CD14-positive monocyte (primary cell): ENCODE results near the gene RALBP1. TPM values are rescaled to one million over a fixed set of nuclear protein-coding genes. Genes with fewer than 3 reads are reported as not detected.

ENCODE experiments used
- DNase-seq, 3 donors: peaks; one replicate each; pipeline ENCODE4 v3.0.0-alpha.2; 2011 to 2022
- H2AFZ ChIP-seq: 2 replicates; pipeline ENCODE4 v1.6.0; 2012; ENCODE audit warnings: mild to moderate bottlenecking, low read depth, low read length, inconsistent platforms; ENCODE audit not compliant: insufficient read depth, poor library complexity, severe bottlenecking
- H3K27ac ChIP-seq, 2 donors: 1 replicate in 1 of 2; 2 replicates in 1 of 2; pipeline ENCODE4 v1.5.1; 2012 to 2013; ENCODE audit warnings: low read length in 2 of 2, control low read depth in 1 of 2, inconsistent platforms in 1 of 2, low read depth in 1 of 2, mild to moderate bottlenecking in 1 of 2
- H3K27me3 ChIP-seq, 2 donors: one replicate each; pipeline versions ENCODE4 v1.6.0 to v1.6.1; 2011 to 2013; ENCODE audit warnings: low read length in 2 of 2; ENCODE audit not compliant: control insufficient read depth in 2 of 2, insufficient read depth in 2 of 2
- H3K36me3 ChIP-seq, 2 donors: replicated peaks in 1 of 2; 1 replicate in 1 of 2; 2 replicates in 1 of 2; pipeline versions ENCODE4 v1.5.1 to v1.6.1; 2012 to 2013; ENCODE audit warnings: low read length in 2 of 2, control low read depth in 1 of 2, inconsistent platforms in 1 of 2, mild to moderate bottlenecking in 1 of 2; ENCODE audit not compliant: insufficient read depth in 2 of 2, control insufficient read depth in 1 of 2
- H3K4me1 ChIP-seq, 2 donors: 1 replicate in 1 of 2; 2 replicates in 1 of 2; pipeline versions ENCODE4 v1.5.1 to v1.6.1; 2012 to 2013; ENCODE audit warnings: low read length in 2 of 2, control low read depth in 1 of 2, inconsistent platforms in 1 of 2, mild to moderate bottlenecking in 1 of 2, moderate library complexity in 1 of 2; ENCODE audit not compliant: insufficient read depth in 2 of 2, control insufficient read depth in 1 of 2
- H3K4me2 ChIP-seq: replicated peaks from 2 replicates; pipeline ENCODE3; 2012; ENCODE audit warnings: low read length, moderate library complexity, mild to moderate bottlenecking; ENCODE audit not compliant: poor library complexity, severe bottlenecking; ENCODE audit errors: extremely low read depth
- H3K4me3 ChIP-seq, 3 experiments: fragments of 200-600 bp in 1 of 3; sonication (generic) in 1 of 3; replicated peaks in 1 of 3; 1 replicate in 2 of 3; 2 replicates in 1 of 3; pipeline ENCODE4 v1.5.1; 2011 to 2013; ENCODE audit warnings: low read length in 3 of 3, mild to moderate bottlenecking in 3 of 3, control low read depth in 2 of 3, low read depth in 2 of 3, inconsistent platforms in 1 of 3, moderate library complexity in 1 of 3
- H3K79me2 ChIP-seq: 2 replicates; pipeline ENCODE4 v1.6.0; 2012; ENCODE audit warnings: mild to moderate bottlenecking, control low read depth, inconsistent platforms, low read length, moderate library complexity; ENCODE audit not compliant: insufficient read depth
- H3K9ac ChIP-seq: 2 replicates; pipeline ENCODE4 v1.6.0; 2017; ENCODE audit warnings: low read length, mild to moderate bottlenecking; ENCODE audit not compliant: insufficient read depth, poor library complexity, severe bottlenecking
- H3K9me3 ChIP-seq, 2 donors: replicated peaks in 1 of 2; 1 replicate in 1 of 2; 2 replicates in 1 of 2; pipeline versions ENCODE4 v1.5.1 to v1.6.1; 2012 to 2013; ENCODE audit warnings: low read length in 2 of 2, control low read depth in 1 of 2; ENCODE audit not compliant: control insufficient read depth in 1 of 2, insufficient read depth in 1 of 2
- H4K20me1 ChIP-seq: 2 replicates; pipeline ENCODE4 v1.6.0; 2012; ENCODE audit warnings: mild to moderate bottlenecking, low read length, control low read depth, moderate library complexity; ENCODE audit not compliant: insufficient read depth
- H3K27ac Mint-ChIP-seq, 7 donors: one replicate each; pipeline ENCODE4 v1.8.0; 2020; ENCODE audit warnings: mild to moderate bottlenecking in 7 of 7, mixed read lengths in 7 of 7, moderate library complexity in 6 of 7, inconsistent platforms in 2 of 7
- H3K27me3 Mint-ChIP-seq, 3 donors: one replicate each; pipeline ENCODE4 v1.8.0; 2021 to 2022; ENCODE audit warnings: low read depth in 3 of 3, mild to moderate bottlenecking in 3 of 3, mixed read lengths in 3 of 3, moderate library complexity in 3 of 3, inconsistent platforms in 1 of 3
- H3K36me3 Mint-ChIP-seq, 2 donors: one replicate each; pipeline ENCODE4 v1.8.0; 2020; ENCODE audit warnings: mixed read lengths in 2 of 2, inconsistent platforms in 1 of 2, mild to moderate bottlenecking in 1 of 2
- H3K4me1 Mint-ChIP-seq: one replicate; pipeline ENCODE4 v1.8.0; 2020; ENCODE audit warnings: mild to moderate bottlenecking, mixed read lengths
- H3K4me3 Mint-ChIP-seq, 2 donors: one replicate each; pipeline ENCODE4 v1.8.0; 2020; ENCODE audit warnings: mild to moderate bottlenecking in 2 of 2, mixed read lengths in 2 of 2, moderate library complexity in 1 of 2
- H3K9me3 Mint-ChIP-seq, 7 donors: one replicate each; pipeline ENCODE4 v1.8.0; 2020 to 2022; ENCODE audit warnings: mixed read lengths in 7 of 7, mild to moderate bottlenecking in 6 of 7, moderate library complexity in 6 of 7, inconsistent platforms in 2 of 7
- WGBS: methylation state at CpG from one replicate; pipeline ENCODE4 v1.1.5; 2013; ENCODE audit warnings: missing lambda C conversion rate; ENCODE audit not compliant: insufficient coverage; 5-methylcytosine and 5-hydroxymethylcytosine counted together
- intact Hi-C, 2 donors: fragments of 100-400 bp; cut with micrococcal nuclease; formaldehyde crosslinking; loops; one replicate each; pipeline versions ENCODE4 v1.15.0 to v1.15.1; 2023
- polyA plus RNA-seq, 3 donors: library from polyadenylated mRNA; depleted of rRNA in 1 of 3; unstranded in 2 of 3; stranded (reverse) in 1 of 3; fragments of 300-500 nt in 2 of 3; fragments of >200 nt in 1 of 3; fragmentation: Illumina TruSeq in 2 of 3; gene quantifications; 1 replicate in 2 of 3; 2 replicates in 1 of 3; pipeline ENCODE4 v1.2.3, GENCODE V29; 2012 to 2021
- TF ChIP-seq, protein P1 (sequence below): fragments of 200-600 bp; IDR thresholded peaks from one replicate; pipeline ENCODE4 v1.8.0; 2022; ENCODE audit warnings: antibody characterized with exemption, mild to moderate bottlenecking

Gene RALBP1
- polyA plus RNA-seq, 3 donors = 21.5 to 36.0 (median 32.8) TPM

DNA sequence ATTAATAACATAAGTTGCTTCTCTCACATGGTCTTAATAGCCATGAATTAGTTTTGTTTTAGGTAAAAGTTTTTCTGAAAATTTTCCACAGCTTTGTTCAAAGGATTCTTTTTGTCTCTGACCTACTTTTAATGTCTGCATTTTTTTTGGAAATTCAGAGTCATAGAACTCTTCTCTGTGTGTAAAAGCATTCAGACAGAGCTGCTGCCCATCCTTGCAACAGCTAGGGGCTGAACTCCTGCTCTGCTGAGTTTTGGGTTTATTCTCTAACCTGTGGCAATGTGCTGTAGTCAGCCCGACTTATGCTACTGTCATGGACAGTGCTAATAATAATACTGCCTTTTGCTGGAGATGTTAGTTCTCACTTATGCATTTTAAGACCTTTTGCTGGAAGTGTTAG lies 44.1 kb downstream of the RALBP1 start:
- no peaks in the 10 kb centered on the region for H3K4me1 ChIP-seq
- TF ChIP-seq, protein P1, sequence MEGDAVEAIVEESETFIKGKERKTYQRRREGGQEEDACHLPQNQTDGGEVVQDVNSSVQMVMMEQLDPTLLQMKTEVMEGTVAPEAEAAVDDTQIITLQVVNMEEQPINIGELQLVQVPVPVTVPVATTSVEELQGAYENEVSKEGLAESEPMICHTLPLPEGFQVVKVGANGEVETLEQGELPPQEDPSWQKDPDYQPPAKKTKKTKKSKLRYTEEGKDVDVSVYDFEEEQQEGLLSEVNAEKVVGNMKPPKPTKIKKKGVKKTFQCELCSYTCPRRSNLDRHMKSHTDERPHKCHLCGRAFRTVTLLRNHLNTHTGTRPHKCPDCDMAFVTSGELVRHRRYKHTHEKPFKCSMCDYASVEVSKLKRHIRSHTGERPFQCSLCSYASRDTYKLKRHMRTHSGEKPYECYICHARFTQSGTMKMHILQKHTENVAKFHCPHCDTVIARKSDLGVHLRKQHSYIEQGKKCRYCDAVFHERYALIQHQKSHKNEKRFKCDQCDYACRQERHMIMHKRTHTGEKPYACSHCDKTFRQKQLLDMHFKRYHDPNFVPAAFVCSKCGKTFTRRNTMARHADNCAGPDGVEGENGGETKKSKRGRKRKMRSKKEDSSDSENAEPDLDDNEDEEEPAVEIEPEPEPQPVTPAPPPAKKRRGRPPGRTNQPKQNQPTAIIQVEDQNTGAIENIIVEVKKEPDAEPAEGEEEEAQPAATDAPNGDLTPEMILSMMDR = no peak
- no peaks in the 10 kb centered on the region for H3K9me3 Mint-ChIP-seq
- H3K4me3 Mint-ChIP-seq = no peak overlapping the region
- H2AFZ ChIP-seq = no peak overlapping the region
- DNase-seq = no peak
- peaks cover 3% of the 10 kb centered on the region for H3K79me2 ChIP-seq
- H3K9ac ChIP-seq = no peak overlapping the region
- H3K27ac ChIP-seq = no peak overlapping the region
- H3K36me3 Mint-ChIP-seq = peaks cover 41 to 52% of the 10 kb centered on the region in 2 donors
- H3K4me3 ChIP-seq = no peak overlapping the region
- no peaks in the 10 kb centered on the region for H3K9me3 ChIP-seq
- WGBS = no CpG with 5 or more reads among the region's 1 CpG
- H4K20me1 ChIP-seq = peaks cover 7% of the 10 kb centered on the region
- H3K27me3 Mint-ChIP-seq = no peaks in the 10 kb centered on the region
- H3K4me1 Mint-ChIP-seq = no peaks in the 10 kb centered on the region
- H3K4me2 ChIP-seq = no peak overlapping the region
- intact Hi-C loops = loop anchor here (5.0 to 10.0 kb wide), 2 partner anchors 445 to 447 kb away; no protein-coding TSS in a partner anchor
- peaks cover 30 to 65% of the 10 kb centered on the region in 2 donors for H3K36me3 ChIP-seq
- peak overlapping the region in 1 of 7 donors; percentile 76 for H3K27ac Mint-ChIP-seq
- no peaks in the 10 kb centered on the region for H3K27me3 ChIP-seq

DNA sequence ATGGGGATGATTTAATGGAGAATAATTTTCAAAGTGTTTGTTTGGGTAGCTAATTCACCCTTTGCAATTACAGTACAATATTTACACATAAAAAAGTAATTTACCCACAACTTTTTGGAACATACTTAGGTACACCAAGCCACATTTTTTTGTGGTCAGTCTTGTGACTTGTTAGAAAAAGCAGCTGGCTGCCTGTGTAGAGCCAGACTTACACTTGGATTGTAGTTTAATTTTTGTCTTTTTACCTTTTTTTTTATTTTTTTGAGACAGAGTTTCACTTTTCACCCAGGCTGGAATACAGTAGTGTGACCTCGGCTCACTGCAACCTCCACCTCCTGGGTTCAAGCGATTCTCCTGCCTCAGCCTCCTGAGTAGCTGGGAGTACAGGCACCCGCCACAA lies 45.4 kb downstream of the RALBP1 start:
- TF ChIP-seq, protein P1 = no peak
- H4K20me1 ChIP-seq = peaks cover 7% of the 10 kb centered on the region
- WGBS = no CpG with 5 or more reads among the region's 3 CpGs
- H3K9ac ChIP-seq = no peak overlapping the region
- intact Hi-C loops = no loop called here
- H3K9me3 ChIP-seq = no peaks in the 10 kb centered on the region
- peaks cover 38 to 66% of the 10 kb centered on the region in 2 donors for H3K36me3 ChIP-seq
- H3K79me2 ChIP-seq = peaks cover 3% of the 10 kb centered on the region
- no peak overlapping the region for H2AFZ ChIP-seq
- H3K9me3 Mint-ChIP-seq = no peaks in the 10 kb centered on the region
- no peak overlapping the region for H3K27ac ChIP-seq
- no peak overlapping the region for H3K27ac Mint-ChIP-seq
- peaks cover 42 to 53% of the 10 kb centered on the region in 2 donors for H3K36me3 Mint-ChIP-seq
- H3K27me3 ChIP-seq = no peaks in the 10 kb centered on the region
- H3K4me1 Mint-ChIP-seq = no peaks in the 10 kb centered on the region
- peaks cover 0 to 2% (median 0%) of the 10 kb centered on the region in 3 donors for H3K27me3 Mint-ChIP-seq
- H3K4me2 ChIP-seq = no peak overlapping the region
- H3K4me3 ChIP-seq = no peak overlapping the region
- DNase-seq = no peak
- H3K4me1 ChIP-seq = no peaks in the 10 kb centered on the region
- H3K4me3 Mint-ChIP-seq = no peak overlapping the region
